AG09319 (cell line): ENCODE data around the gene CEMIP.

Experiments used
- DNase-seq: peaks from one replicate; pipeline ENCODE4 v3.0.0-alpha.2; 2010; ENCODE audit warnings: low read depth; ENCODE audit errors: extremely low read depth
- CTCF ChIP-seq: IDR thresholded peaks from 2 replicates; pipeline ENCODE4 v1.5.1; 2011; ENCODE audit warnings: low read depth, mild to moderate bottlenecking, inconsistent platforms, low read length, moderate library complexity

Gene CEMIP

GRCh38 chr15:80830677-80831076, 51.5 kb downstream of the CEMIP start:
- no peak for DNase-seq
- TF ChIP-seq CTCF, result no peak

- TF ChIP-seq CTCF, result no peak
- DNase-seq, result no peak
Observed at GRCh38 chr15:80831192-80831591, 52.0 kb downstream of the CEMIP start.

- no peak for TF ChIP-seq CTCF
- DNase-seq, result no peak
Observed at GRCh38 chr15:80831606-80832224, 52.5 kb downstream of the CEMIP start.

- no peak for DNase-seq
- no peak for TF ChIP-seq CTCF
Observed at GRCh38 chr15:80832686-80833085, 53.5 kb downstream of the CEMIP start.

GRCh38 chr15:80834402-80834801, 55.2 kb downstream of the CEMIP start:
- no peak for TF ChIP-seq CTCF
- DNase-seq, result no peak

- TF ChIP-seq CTCF, result no peak
- DNase-seq, result no peak
Observed at GRCh38 chr15:80834906-80835305, 55.7 kb downstream of the CEMIP start.

- peak; percentile 10; the same call in 1 of the 2 replicates for TF ChIP-seq CTCF
- DNase-seq, result no peak
Observed at GRCh38 chr15:80835336-80835735, 56.2 kb downstream of the CEMIP start.
